Measurements from ENCODE around the gene RBMXL3.
"Not testable (repeated sequence)": the region's sequence is repeated elsewhere in the genome, so short reads cannot be mapped to it uniquely, and the experiment has no call there.

RBMXL3 gene

GRCh38 chrX:115189110-115189509 lies at the start of gene RBMXL3:
TSS of gene RBMXL3 (plus strand) at chrX:115189410. CDS start at chrX:115189442, 32 bp downstream.
- DNase-seq (ENCODE audit: low read depth), result no peak

GRCh38 chrX:115142057-115142456 lies 47.2 kb upstream of the RBMXL3 start:
- no peak for DNase-seq (ENCODE audit: low read depth)

DNA sequence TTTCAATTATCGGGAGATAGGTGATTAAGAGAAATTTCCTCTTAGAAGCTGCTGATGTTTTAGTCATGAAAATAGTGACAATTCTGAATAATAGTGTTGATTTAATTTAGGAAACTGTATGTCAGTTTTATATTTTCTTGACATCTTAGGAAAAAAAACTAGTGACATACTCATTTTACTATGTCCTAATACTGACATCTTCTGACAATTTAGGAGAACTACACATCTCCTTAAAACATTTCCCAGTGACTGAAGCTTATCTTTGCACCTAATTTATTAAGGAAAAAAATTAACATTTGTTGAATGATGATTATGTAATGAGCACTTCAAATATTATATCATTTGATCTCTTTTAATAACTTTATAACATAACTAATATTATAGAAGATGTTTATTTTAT lies 42.0 kb upstream of the RBMXL3 start:
- DNase-seq (ENCODE audit: low read depth), result peak; percentile 34

DNA sequence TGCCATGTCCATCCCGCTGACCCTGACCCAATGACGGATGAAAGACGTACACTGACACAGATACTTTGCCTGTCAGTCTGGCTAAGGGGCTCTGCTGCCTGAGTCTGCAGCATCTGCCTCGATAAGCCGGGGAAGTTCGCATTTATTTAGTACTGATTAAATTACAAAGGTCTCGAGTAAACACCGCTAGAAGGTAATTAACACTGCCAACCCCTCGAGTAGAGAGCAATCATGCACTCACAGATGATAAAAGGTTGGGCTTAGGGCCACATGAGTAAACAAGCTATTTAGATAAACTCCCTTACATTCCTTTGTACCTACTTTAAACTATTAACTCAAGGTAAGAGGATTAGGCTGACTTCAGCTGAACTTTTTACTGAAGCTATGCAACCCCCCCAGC lies 16.0 kb upstream of the RBMXL3 start:
- no peak for DNase-seq (ENCODE audit: low read depth)

- DNase-seq (ENCODE audit: low read depth), result peak; percentile 14
Measured at GRCh38 chrX:115174548-115174947, 14.7 kb upstream of the RBMXL3 start.

- peak; percentile 57 for DNase-seq (ENCODE audit: low read depth)
Measured at GRCh38 chrX:115177932-115178331, 11.3 kb upstream of the RBMXL3 start.

DNA sequence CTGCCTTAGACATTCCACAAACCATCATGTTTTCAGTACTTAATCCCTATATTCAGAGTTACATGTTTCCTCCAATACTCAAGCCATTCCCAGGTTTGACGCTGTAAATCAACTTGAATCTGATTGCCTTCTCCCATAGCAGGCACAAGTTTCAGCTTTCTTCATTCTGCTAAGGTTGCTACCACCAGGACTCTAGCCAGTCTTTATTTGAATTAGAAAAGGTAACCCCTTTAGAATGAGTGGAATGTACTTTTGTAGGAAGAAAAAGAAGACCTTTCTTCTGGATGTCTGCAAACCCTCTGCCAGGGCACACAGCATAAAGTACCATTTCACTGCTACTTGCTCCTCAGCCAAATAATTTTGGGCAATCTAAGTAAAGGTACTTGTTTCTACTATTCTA lies 10.7 kb upstream of the RBMXL3 start:
- no peak for DNase-seq (ENCODE audit: low read depth)

DNA sequence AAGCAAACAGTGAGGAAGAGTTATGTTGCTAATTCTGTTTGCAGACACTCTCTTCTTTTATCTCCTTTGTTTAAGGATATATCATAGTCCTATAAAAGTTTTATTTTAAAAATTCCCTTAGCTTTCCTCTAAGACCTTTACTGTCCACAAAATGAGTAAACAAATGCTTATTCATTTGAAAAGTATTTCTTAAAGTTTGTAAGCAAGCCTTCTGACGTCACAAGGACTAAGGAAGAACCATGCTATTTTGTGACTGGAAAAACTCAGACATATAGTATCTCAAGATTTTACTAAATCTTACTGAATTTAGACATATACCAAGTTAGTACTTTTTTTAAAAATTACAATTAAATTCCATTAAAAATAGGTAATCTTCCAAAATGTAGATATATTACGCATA lies 5.2 kb upstream of the RBMXL3 start:
- DNase-seq (ENCODE audit: low read depth), result peak; percentile 62

DNA sequence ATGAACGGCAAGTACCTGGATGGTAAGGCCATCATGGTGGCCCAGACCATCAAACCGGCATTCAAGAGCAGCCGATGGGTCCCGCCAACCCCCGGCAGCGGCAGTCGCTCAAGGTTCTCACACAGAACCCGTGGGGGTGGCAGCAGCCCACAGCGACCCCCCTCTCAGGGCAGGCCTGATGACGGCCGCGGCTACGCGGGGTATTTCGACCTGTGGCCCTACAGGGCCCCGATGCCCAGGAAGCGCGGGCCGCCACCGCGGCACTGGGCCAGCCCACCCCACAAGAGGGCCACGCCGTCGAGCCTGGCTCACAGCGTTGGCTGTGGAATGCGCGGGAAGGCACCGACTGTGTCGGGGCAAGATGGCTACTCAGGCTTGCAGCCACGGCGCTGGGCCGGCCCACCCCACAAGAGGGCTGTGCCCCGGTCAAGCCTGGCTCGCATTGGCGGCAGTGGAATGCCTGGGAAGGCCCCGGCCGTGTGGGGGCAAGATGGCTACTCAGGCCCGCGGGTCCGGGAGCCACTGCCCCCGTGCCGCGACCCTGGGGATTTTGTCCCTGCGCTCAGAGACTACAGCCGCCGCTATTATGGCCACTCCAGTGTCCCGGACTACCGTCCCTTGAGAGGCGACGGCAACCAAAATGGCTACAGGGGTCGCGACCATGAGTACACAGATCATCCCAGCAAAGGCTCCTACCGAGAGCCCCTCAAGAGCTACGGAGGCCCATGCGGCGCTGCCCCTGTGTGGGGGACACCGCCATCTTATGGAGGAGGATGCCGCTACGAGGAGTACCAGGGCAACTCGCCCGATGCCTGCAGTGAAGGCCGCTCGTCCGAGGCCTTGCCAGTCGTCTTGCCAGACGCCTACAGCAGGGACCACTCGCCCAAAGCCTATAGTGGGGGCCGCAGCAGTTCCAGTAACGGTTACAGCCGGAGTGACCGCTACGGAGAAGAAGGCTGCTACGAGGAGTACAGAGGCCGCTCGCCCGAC lies 731 bp downstream of the RBMXL3 start:
- no peak for DNase-seq (ENCODE audit: low read depth)

DNA sequence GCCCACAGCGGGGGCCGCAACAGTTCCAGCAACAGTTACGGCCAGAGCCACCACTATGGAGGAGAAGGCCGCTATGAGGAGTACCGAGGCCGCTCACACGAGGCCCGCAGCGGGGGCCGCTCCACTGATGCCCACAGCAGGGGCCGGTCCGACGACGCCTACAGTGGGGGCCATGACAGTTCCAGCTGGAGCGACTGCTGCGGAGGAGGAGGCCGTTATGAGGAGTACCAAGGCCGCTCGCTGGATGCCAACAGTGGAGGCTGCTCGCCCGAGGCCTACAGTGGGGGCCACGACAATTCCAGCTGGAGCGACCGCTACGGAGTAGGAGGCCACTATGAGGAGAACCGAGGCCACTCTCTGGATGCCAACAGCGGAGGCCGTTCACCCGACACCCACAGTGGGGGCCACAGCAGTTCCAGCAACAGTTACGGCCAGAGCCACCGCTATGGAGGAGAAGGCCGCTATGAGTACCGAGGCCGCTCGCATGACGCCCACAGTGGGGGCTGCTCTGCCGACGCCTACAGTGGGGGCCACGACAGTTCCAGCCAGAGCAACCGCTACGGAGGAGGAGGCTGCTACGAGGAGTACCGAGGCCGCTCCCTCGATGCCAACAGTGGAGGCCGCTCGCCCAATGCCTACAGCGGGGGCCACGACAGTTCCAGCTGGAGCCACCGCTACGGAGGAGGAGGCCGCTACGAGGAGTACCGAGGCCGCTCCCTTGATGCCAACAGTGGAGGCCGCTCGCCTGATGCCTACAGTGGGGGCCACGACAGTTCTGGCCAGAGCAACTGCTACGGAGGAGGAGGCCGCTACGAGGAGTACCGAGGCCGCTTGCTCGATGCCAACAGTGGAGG lies 1.7 kb downstream of the RBMXL3 start:
- no peak for DNase-seq (ENCODE audit: low read depth)

DNA sequence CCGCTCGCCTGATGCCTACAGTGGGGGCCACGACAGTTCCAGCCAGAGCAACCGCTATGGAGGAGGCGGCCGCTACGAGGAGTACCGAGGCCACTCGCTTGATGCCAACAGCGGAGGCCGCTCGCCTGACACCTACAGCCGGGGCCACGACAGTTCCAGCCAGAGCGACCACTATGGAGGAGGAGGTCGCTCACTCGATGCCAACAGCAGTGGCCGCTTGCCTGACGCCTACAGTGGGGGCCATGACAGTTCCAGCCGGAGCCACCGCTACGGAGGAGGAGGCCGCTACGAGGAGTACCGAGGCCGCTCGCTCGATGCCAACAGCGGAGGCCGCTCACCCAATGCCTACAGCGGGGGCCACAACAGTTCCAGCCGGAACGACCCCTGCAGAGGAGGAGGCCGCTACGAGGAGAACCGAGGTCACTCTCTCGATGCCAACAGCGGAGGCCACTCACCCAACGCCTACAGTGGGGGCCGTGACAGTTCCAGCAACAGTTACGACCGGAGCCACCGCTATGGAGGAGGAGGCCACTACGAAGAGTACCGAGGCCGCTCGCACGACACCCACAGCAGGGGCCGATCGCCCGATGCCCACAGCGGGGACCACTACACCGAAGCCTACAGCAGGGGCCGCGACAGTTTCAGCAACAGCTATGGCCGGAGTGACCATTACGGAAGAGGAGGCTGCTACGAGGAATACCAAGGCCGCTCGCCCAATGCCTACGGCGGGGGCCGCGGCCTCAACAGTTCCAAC lies 2.5 kb downstream of the RBMXL3 start:
- DNase-seq (ENCODE audit: low read depth), result no peak

GRCh38 chrX:115192244-115192700 lies 3.1 kb downstream of the RBMXL3 start:
- no peak for DNase-seq (ENCODE audit: low read depth)

DNA sequence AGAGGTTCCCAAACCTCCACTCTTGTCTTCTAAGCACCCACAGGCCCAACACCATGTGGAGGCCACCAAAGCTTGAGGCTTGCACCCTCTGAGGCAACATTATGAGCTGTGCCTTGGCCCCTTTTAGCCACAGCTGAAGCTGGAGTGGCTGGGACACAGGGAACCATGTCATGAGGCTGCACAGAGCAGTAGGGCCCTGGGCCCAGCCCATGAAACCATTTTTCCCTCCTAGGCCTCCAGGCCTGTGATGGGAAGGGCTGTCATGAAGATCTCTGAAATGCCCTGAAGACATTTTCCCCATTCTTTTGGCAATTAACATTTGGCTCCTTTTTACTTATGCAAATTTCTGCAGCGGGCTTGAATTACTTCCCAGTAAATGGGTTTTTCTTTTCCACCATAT lies 14.8 kb downstream of the RBMXL3 start:
- DNase-seq (ENCODE audit: low read depth), result no peak

GRCh38 chrX:115209547-115209946 lies 20.3 kb downstream of the RBMXL3 start:
- not testable (repeated sequence) for DNase-seq (ENCODE audit: low read depth)

GRCh38 chrX:115214151-115214550 lies 24.9 kb downstream of the RBMXL3 start:
- no peak for DNase-seq (ENCODE audit: low read depth)

GRCh38 chrX:115214605-115215004 lies 25.4 kb downstream of the RBMXL3 start:
- no peak for DNase-seq (ENCODE audit: low read depth)

GRCh38 chrX:115217346-115217745 lies 28.1 kb downstream of the RBMXL3 start:
- not testable (repeated sequence) for DNase-seq (ENCODE audit: low read depth)

DNA sequence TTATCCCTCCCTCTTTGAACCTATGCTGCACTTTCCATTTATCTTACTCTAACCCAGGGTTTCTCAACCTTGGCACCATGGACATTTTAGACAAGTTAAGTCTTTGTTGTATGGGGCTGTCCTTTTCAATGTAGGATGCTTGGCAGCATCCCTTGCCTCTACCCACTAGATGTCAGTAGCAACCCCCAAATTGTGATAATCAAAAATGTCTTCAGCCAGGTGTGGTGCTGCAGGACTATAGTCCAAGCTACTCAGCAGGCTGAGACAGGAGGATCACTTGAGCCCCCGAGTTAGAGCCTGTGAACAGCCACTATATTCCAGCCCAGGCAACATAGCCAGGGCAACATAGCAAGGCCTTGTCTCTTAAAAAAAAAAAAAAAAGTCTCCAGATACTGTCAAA lies 37.7 kb downstream of the RBMXL3 start:
- DNase-seq (ENCODE audit: low read depth), result peak; percentile 36

DNA sequence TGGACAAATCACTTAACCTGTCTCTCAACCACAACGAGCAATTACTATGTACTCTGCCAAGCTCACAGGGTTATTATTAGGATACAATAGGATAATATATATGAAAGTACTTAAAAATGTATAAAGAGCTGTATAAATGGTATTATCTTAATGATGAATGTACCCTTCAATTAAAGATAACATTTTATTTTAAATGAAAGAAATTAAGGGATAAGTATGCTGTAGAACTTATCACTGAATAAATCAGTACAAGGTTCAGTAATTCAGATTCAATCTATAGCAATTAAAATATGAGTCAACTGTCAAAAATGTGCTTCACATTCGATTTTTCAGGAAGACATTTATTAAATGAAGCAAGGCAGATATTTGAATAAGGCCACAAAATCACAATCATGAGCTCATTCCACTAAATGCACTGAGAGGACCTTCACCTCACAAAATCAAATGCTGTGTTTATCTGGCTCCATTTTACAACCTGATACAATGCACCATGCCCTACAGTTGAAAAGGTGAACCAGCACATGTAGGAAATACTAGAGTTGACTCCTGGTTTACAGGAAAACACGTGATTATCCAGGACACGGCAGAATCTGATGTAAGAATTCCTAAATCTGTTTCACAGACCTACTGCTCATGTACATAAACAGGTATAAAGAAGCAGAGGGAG lies 40.3 kb downstream of the RBMXL3 start:
- no peak for DNase-seq (ENCODE audit: low read depth)

GRCh38 chrX:115232933-115233496 lies 43.8 kb downstream of the RBMXL3 start:
- DNase-seq (ENCODE audit: low read depth), result no peak
